HCT116 (cell line): Measurements from ENCODE around the gene ARHGAP5. TPM values are rescaled to one million over a fixed set of nuclear protein-coding genes. Genes with fewer than 3 reads are reported as not detected.

Source experiments
- ATAC-seq: fragments of 200-7000 bp; cut with Tn5 transposase; 2 replicates; pipeline ENCODE4 v1.9.1; 2020; ENCODE audit warnings: mild to moderate bottlenecking, moderate library complexity
- BruUV-seq: library from RNA; stranded (reverse); fragments of 400-500 nt; replicated peaks from 2 replicates; lab custom pipeline; 2021; lab: Mats Ljungman, UMichigan
- CTCF ChIA-PET: fragments of 300-600 bp; sonication (Branson Sonifier 250); formaldehyde crosslinking; loops from one replicate; lab custom pipeline; 2021; ENCODE audit warnings: antibody characterized with exemption; lab: Charles Lee
- POLR2A ChIA-PET: fragments of 300-600, 350-600 bp; sonication (Branson Sonifier 250); formaldehyde crosslinking; loops from one replicate; lab custom pipeline; 2021; ENCODE audit warnings: antibody characterized with exemption; lab: Charles Lee
- RAD21 ChIA-PET, 2 experiments: fragments of 300-600 bp; sonication (Branson Sonifier 250); formaldehyde crosslinking; loops; one replicate each; lab custom pipeline; 2023; ENCODE audit warnings: low total read pairs in 2 of 2; ENCODE audit not compliant: uncharacterized antibody in 2 of 2, unreplicated experiment in 2 of 2, low non-redundant PET in 1 of 2; lab: Charles Lee
- DNase-seq: peaks from one replicate; pipeline ENCODE4 v3.0.0-alpha.2; 2010; ENCODE audit warnings: low read depth, low spot score
- H2AFZ ChIP-seq: fragments of 200-600 bp; shearing (Covaris generic), sonication (generic); 2 replicates; pipeline ENCODE4 v1.6.1; 2017; ENCODE audit warnings: low read depth, mixed run types, mixed read lengths, antibody characterized with exemption, low read length; ENCODE audit not compliant: poor library complexity, severe bottlenecking
- H3K27ac ChIP-seq: 2 replicates; pipeline ENCODE4 v1.5.1; 2012; ENCODE audit warnings: low read depth, low read length
- H3K27me3 ChIP-seq: fragments of 200-600 bp; sonication (generic); 2 replicates; pipeline ENCODE4 v1.6.1; 2016; ENCODE audit warnings: mixed run types, low read length, mixed read lengths; ENCODE audit not compliant: insufficient read depth
- H3K36me3 ChIP-seq, 2 experiments: fragments of 200-500 bp in 1 of 2; fragments of 200-600 bp in 1 of 2; sonication (Bioruptor generic) in 1 of 2; sonication (generic) in 1 of 2; 2 replicates each; pipeline versions ENCODE4 v1.5.1 to v1.6.1; 2014 to 2016; ENCODE audit warnings: low read length in 2 of 2, inconsistent platforms in 1 of 2, mixed read lengths in 1 of 2, mixed run types in 1 of 2; ENCODE audit not compliant: insufficient read depth in 2 of 2, control insufficient read depth in 1 of 2
- H3K4me1 ChIP-seq, 2 experiments: fragments of 200-600 bp in 1 of 2; sonication (generic) in 1 of 2; 2 replicates each; pipeline versions ENCODE4 v1.5.1 to v1.6.1; 2012 to 2017; ENCODE audit warnings: low read length in 2 of 2, inconsistent platforms in 1 of 2, mild to moderate bottlenecking in 1 of 2, mixed read lengths in 1 of 2, mixed run types in 1 of 2, moderate library complexity in 1 of 2; ENCODE audit not compliant: insufficient read depth in 2 of 2, control insufficient read depth in 1 of 2
- H3K4me2 ChIP-seq: fragments of 200-600 bp; sonication (generic); 2 replicates; pipeline ENCODE4 v1.6.1; 2017; ENCODE audit warnings: mixed run types, low read length, mixed read lengths
- H3K4me3 ChIP-seq, 2 experiments: fragments of 200-600 bp in 1 of 2; sonication (generic) in 1 of 2; replicated peaks in 1 of 2; 2 replicates each; pipeline ENCODE4 v1.5.1; 2011 to 2016; ENCODE audit warnings: low read length in 2 of 2, control low read depth in 1 of 2, low read depth in 1 of 2, mild to moderate bottlenecking in 1 of 2, mixed read lengths in 1 of 2, mixed run types in 1 of 2
- H3K79me2 ChIP-seq: fragments of 200-600 bp; sonication (generic); 2 replicates; pipeline ENCODE4 v1.6.1; 2017; ENCODE audit warnings: mild to moderate bottlenecking, mixed run types, low read length, moderate library complexity, mixed read lengths; ENCODE audit not compliant: insufficient read depth
- H3K9ac ChIP-seq: fragments of 200-600 bp; sonication (generic); 2 replicates; pipeline ENCODE4 v1.6.1; 2016; ENCODE audit warnings: low read length, mixed read lengths
- H3K9me2 ChIP-seq: fragments of 200-600 bp; sonication (generic), shearing (Covaris generic); 2 replicates; pipeline ENCODE4 v1.6.1; 2017; ENCODE audit warnings: mixed run types, mild to moderate bottlenecking, moderate library complexity; ENCODE audit not compliant: insufficient read depth
- H3K9me3 ChIP-seq, 2 experiments: fragments of 200-500 bp in 1 of 2; fragments of 200-600 bp in 1 of 2; sonication (Bioruptor generic) in 1 of 2; sonication (generic) in 1 of 2; 2 replicates each; pipeline ENCODE4 v1.6.1; 2014 to 2017; ENCODE audit warnings: low read length in 2 of 2, mixed read lengths in 2 of 2, inconsistent platforms in 1 of 2, low read depth in 1 of 2, mild to moderate bottlenecking in 1 of 2, mixed run types in 1 of 2, moderate library complexity in 1 of 2; ENCODE audit not compliant: control insufficient read depth in 1 of 2, insufficient read depth in 1 of 2
- H4K20me1 ChIP-seq: fragments of 200-600 bp; sonication (generic), shearing (Covaris generic); 2 replicates; pipeline ENCODE4 v1.6.1; 2017; ENCODE audit warnings: mixed run types, mild to moderate bottlenecking, moderate library complexity; ENCODE audit not compliant: insufficient read depth
- ATF3 ChIP-seq: IDR thresholded peaks from 2 replicates; pipeline ENCODE4 v1.6.1; 2012
- CBX3 ChIP-seq: IDR thresholded peaks from 2 replicates; pipeline ENCODE4 v1.6.1; 2012; ENCODE audit warnings: low read depth
- CEBPB ChIP-seq: IDR thresholded peaks from 2 replicates; pipeline ENCODE4 v1.6.1; 2012; ENCODE audit warnings: low read depth
- EGR1 ChIP-seq: IDR thresholded peaks from 2 replicates; pipeline ENCODE4 v1.6.1; 2012; ENCODE audit warnings: low read depth
- EZH2 ChIP-seq: fragments of 200-600 bp; sonication (generic); IDR thresholded peaks from 2 replicates; pipeline ENCODE4 v1.6.1; 2017; ENCODE audit warnings: antibody characterized with exemption, mixed run types
- EZH2phosphoT487 ChIP-seq: fragments of 200-600 bp; IDR thresholded peaks from 2 replicates; pipeline ENCODE4 v1.6.1; 2018; ENCODE audit warnings: antibody characterized with exemption, borderline replicate concordance
- JUND ChIP-seq: IDR thresholded peaks from 2 replicates; pipeline ENCODE4 v1.6.1; 2012
- POLR2AphosphoS5 ChIP-seq: IDR thresholded peaks from 2 replicates; pipeline ENCODE4 v1.6.1; 2011; ENCODE audit warnings: mild to moderate bottlenecking, low read depth, low read length, moderate library complexity
- RAD21 ChIP-seq: IDR thresholded peaks from 2 replicates; pipeline ENCODE4 v1.6.1; 2012; ENCODE audit warnings: low read depth, mild to moderate bottlenecking
- SIN3A ChIP-seq: IDR thresholded peaks from 2 replicates; pipeline ENCODE4 v1.6.1; 2012; ENCODE audit warnings: low read depth
- SP1 ChIP-seq: IDR thresholded peaks from 2 replicates; pipeline ENCODE4 v1.6.1; 2012; ENCODE audit warnings: low read depth
- SRF ChIP-seq: IDR thresholded peaks from 2 replicates; pipeline ENCODE4 v1.6.1; 2012; ENCODE audit warnings: low read depth
- TCF7L2 ChIP-seq: IDR thresholded peaks from 2 replicates; pipeline ENCODE4 v1.7.0; 2011; ENCODE audit warnings: borderline replicate concordance, inconsistent platforms; ENCODE audit not compliant: insufficient read depth, insufficient read length; ENCODE audit errors: extremely low read depth
- ZFX ChIP-seq: fragments of 450-650 bp; IDR thresholded peaks from 2 replicates; pipeline ENCODE4 v1.6.1; 2017
- ZNF274 ChIP-seq: fragments of 200-500 bp; sonication (Bioruptor generic); IDR thresholded peaks from 2 replicates; pipeline ENCODE4 v1.6.1; 2014; ENCODE audit warnings: mild to moderate bottlenecking, low read depth, low read length, inconsistent platforms
- intact Hi-C: fragments of 100-400 bp; cut with micrococcal nuclease; formaldehyde crosslinking; loops from 2 replicates; pipeline ENCODE4 v1.10.0; 2022
- total RNA-seq: library from RNA; stranded (reverse); gene quantifications from one replicate; pipeline ENCODE4 v1.2.1, GENCODE V29; 2021; ENCODE audit not compliant: unreplicated experiment
- TF ChIP-seq, protein P1 (sequence below): IDR thresholded peaks from 2 replicates; pipeline ENCODE4 v1.6.1; 2011; ENCODE audit warnings: mild to moderate bottlenecking, low read length, moderate library complexity; ENCODE audit not compliant: insufficient replicate concordance; ENCODE audit errors: extremely low read depth
- TF ChIP-seq, protein P2 (sequence below): IDR thresholded peaks from 2 replicates; pipeline ENCODE4 v1.6.1; 2012; ENCODE audit warnings: low read depth
- TF ChIP-seq, protein P3 (sequence below), 3 experiments: fragments of 200-600 bp in 1 of 3; sonication (generic) in 1 of 3; IDR thresholded peaks in 2 of 3; conservative IDR thresholded peaks in 1 of 3; 2 replicates each; pipeline ENCODE4 v1.5.1; 2012 to 2017; ENCODE audit warnings: low read depth in 2 of 3, low read length in 2 of 3, antibody characterized with exemption in 1 of 3, borderline replicate concordance in 1 of 3, control low read depth in 1 of 3, mild to moderate bottlenecking in 1 of 3, mixed read lengths in 1 of 3, mixed run types in 1 of 3, moderate library complexity in 1 of 3; ENCODE audit not compliant: insufficient read depth in 1 of 3
- TF ChIP-seq, protein P4 (sequence below): IDR thresholded peaks from 2 replicates; pipeline ENCODE4 v1.6.1; 2012

ARHGAP5 gene
- total RNA-seq, 1 experiment from 2014 or later, result 66.7 TPM

GRCh38 chr14:32142341-32142740 lies 65.2 kb downstream of the ARHGAP5 start:
- BruUV-seq, result no TSS peak
- DNase-seq, result no peak
- H3K9ac ChIP-seq, result no peak overlapping the region
- no peaks in the 10 kb centered on the region for H3K27me3 ChIP-seq
- H3K79me2 ChIP-seq, result peaks cover 95% of the 10 kb centered on the region
- H3K36me3 ChIP-seq, result peaks cover 0 to 8% of the 10 kb centered on the region in 2 experiments; a peak in 1 of 4 replicates
- H4K20me1 ChIP-seq, result peaks cover 12% of the 10 kb centered on the region; the same call in 1 of the 2 replicates
- intact Hi-C loops, result no loop called here
- no peak overlapping the region for H3K4me2 ChIP-seq
- no peaks in the 10 kb centered on the region for H3K4me1 ChIP-seq
- TF ChIP-seq SIN3A (no peak), SRF (no peak), POLR2AphosphoS5 (no peak), CBX3 (no peak), SP1 (no peak), RAD21 (no peak), TCF7L2 (no peak), JUND (no peak), ZFX (no peak), ATF3 (no peak), EZH2phosphoT487 (no peak), EZH2 (no peak), EGR1 (no peak), ZNF274 (no peak), CEBPB (no peak)
- TF ChIP-seq, protein P1, sequence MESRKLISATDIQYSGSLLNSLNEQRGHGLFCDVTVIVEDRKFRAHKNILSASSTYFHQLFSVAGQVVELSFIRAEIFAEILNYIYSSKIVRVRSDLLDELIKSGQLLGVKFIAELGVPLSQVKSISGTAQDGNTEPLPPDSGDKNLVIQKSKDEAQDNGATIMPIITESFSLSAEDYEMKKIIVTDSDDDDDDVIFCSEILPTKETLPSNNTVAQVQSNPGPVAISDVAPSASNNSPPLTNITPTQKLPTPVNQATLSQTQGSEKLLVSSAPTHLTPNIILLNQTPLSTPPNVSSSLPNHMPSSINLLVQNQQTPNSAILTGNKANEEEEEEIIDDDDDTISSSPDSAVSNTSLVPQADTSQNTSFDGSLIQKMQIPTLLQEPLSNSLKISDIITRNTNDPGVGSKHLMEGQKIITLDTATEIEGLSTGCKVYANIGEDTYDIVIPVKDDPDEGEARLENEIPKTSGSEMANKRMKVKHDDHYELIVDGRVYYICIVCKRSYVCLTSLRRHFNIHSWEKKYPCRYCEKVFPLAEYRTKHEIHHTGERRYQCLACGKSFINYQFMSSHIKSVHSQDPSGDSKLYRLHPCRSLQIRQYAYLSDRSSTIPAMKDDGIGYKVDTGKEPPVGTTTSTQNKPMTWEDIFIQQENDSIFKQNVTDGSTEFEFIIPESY, result no peak
- TF ChIP-seq, protein P2, sequence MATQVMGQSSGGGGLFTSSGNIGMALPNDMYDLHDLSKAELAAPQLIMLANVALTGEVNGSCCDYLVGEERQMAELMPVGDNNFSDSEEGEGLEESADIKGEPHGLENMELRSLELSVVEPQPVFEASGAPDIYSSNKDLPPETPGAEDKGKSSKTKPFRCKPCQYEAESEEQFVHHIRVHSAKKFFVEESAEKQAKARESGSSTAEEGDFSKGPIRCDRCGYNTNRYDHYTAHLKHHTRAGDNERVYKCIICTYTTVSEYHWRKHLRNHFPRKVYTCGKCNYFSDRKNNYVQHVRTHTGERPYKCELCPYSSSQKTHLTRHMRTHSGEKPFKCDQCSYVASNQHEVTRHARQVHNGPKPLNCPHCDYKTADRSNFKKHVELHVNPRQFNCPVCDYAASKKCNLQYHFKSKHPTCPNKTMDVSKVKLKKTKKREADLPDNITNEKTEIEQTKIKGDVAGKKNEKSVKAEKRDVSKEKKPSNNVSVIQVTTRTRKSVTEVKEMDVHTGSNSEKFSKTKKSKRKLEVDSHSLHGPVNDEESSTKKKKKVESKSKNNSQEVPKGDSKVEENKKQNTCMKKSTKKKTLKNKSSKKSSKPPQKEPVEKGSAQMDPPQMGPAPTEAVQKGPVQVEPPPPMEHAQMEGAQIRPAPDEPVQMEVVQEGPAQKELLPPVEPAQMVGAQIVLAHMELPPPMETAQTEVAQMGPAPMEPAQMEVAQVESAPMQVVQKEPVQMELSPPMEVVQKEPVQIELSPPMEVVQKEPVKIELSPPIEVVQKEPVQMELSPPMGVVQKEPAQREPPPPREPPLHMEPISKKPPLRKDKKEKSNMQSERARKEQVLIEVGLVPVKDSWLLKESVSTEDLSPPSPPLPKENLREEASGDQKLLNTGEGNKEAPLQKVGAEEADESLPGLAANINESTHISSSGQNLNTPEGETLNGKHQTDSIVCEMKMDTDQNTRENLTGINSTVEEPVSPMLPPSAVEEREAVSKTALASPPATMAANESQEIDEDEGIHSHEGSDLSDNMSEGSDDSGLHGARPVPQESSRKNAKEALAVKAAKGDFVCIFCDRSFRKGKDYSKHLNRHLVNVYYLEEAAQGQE, result no peak
- TF ChIP-seq, protein P3, sequence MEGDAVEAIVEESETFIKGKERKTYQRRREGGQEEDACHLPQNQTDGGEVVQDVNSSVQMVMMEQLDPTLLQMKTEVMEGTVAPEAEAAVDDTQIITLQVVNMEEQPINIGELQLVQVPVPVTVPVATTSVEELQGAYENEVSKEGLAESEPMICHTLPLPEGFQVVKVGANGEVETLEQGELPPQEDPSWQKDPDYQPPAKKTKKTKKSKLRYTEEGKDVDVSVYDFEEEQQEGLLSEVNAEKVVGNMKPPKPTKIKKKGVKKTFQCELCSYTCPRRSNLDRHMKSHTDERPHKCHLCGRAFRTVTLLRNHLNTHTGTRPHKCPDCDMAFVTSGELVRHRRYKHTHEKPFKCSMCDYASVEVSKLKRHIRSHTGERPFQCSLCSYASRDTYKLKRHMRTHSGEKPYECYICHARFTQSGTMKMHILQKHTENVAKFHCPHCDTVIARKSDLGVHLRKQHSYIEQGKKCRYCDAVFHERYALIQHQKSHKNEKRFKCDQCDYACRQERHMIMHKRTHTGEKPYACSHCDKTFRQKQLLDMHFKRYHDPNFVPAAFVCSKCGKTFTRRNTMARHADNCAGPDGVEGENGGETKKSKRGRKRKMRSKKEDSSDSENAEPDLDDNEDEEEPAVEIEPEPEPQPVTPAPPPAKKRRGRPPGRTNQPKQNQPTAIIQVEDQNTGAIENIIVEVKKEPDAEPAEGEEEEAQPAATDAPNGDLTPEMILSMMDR (IDR thresholded peaks at IDR 0.05 in 2 of 3, conservative IDR thresholded peaks at IDR 0.05 in 1 of 3; ENCODE audit: borderline replicate concordance in 1 of 3, insufficient read depth in 1 of 3, low read depth in 2 of 3, low read length in 2 of 3), result no peak
- TF ChIP-seq, protein P4, sequence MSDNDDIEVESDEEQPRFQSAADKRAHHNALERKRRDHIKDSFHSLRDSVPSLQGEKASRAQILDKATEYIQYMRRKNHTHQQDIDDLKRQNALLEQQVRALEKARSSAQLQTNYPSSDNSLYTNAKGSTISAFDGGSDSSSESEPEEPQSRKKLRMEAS, result no peak
- H3K9me2 ChIP-seq, result no peaks in the 10 kb centered on the region
- RAD21 ChIA-PET, result no interaction called here
- H3K4me3 ChIP-seq, result no peak overlapping the region
- CTCF ChIA-PET, result no interaction called here
- H3K27ac ChIP-seq, result no peak overlapping the region
- no peak for ATAC-seq
- POLR2A ChIA-PET, result no interaction called here
- H3K9me3 ChIP-seq, result peaks cover 0 to 11% of the 10 kb centered on the region in 2 experiments; a peak in 3 of 4 replicates
- no peak overlapping the region for H2AFZ ChIP-seq
